Measurements from ENCODE around the gene HTR3E.

HTR3E gene

DNA sequence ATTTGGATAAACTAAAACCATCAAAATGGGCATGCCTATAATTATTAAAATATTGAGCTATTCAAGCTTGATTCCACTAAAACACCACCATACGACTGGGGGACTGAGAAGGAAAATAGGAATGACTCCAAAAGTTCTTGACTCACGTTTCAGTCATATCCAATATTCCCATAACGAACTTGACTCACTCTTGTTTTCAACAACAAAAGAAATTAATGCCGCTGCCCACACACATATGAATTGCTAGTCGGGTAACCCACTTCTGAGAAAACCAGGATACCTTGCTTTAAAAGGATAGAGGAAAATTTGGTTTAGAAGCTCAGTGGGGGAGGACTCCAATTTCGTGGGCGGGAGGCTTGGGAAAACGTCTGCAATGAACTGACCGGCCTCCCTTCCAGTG is 38.8 kb upstream of the HTR3E start:
- no peak overlapping the region for H3K4me2 ChIP-seq (ENCODE audit: low read length)

DNA sequence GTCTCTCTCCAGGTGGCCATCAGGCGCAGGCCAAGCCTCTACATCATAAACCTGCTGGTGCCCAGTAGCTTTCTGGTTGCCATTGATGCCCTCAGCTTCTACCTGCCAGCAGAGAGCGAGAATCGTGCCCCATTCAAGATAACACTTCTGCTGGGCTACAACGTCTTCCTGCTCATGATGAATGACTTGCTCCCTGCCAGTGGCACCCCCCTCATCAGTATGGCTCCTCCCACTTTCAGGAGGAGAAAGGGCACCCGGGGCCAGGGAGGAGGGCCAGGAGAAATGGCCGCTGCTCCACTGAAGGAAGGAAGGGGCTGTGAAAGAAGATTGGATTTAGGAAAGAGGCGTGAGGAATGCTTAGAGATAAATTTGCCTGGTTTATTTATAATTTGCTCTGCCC is 37.4 kb upstream of the HTR3E start:
- H3K4me2 ChIP-seq (ENCODE audit: low read length), result no peak overlapping the region
- H4K20me1 ChIP-seq (ENCODE audit: control insufficient read depth, insufficient read depth, low read depth, low read length), result no peaks in the 10 kb centered on the region
- no peaks in the 10 kb centered on the region for H3K79me2 ChIP-seq (ENCODE audit: control insufficient read depth, low read length)
- no peak overlapping the region for H3K27ac ChIP-seq (ENCODE audit: low read depth, low read length)
- H3K27me3 ChIP-seq (ENCODE audit: control insufficient read depth, low read length), result peaks cover 4% of the 10 kb centered on the region
- TF ChIP-seq, protein P1, sequence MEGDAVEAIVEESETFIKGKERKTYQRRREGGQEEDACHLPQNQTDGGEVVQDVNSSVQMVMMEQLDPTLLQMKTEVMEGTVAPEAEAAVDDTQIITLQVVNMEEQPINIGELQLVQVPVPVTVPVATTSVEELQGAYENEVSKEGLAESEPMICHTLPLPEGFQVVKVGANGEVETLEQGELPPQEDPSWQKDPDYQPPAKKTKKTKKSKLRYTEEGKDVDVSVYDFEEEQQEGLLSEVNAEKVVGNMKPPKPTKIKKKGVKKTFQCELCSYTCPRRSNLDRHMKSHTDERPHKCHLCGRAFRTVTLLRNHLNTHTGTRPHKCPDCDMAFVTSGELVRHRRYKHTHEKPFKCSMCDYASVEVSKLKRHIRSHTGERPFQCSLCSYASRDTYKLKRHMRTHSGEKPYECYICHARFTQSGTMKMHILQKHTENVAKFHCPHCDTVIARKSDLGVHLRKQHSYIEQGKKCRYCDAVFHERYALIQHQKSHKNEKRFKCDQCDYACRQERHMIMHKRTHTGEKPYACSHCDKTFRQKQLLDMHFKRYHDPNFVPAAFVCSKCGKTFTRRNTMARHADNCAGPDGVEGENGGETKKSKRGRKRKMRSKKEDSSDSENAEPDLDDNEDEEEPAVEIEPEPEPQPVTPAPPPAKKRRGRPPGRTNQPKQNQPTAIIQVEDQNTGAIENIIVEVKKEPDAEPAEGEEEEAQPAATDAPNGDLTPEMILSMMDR (IDR thresholded peaks at IDR 0.05; ENCODE audit: low read depth, low read length, poor library complexity, severe bottlenecking), result no peak
- no peak for TF ChIP-seq EZH2phosphoT487 (IDR thresholded peaks at IDR 0.05; ENCODE audit: borderline replicate concordance, low read length)
- no peak overlapping the region for H3K4me3 ChIP-seq (ENCODE audit: low read length)
- H3K36me3 ChIP-seq (ENCODE audit: control insufficient read depth, low read length), result no peaks in the 10 kb centered on the region
- H3F3A ChIP-seq (ENCODE audit: control insufficient read depth, insufficient read depth), result no peaks in the 10 kb centered on the region
- no peaks in the 10 kb centered on the region for H3K9me3 ChIP-seq (ENCODE audit: control insufficient read depth, insufficient read depth, low read length)
- no peaks in the 10 kb centered on the region for H3K4me1 ChIP-seq (ENCODE audit: control insufficient read depth, low read length)
- no peaks in the 10 kb centered on the region for H3K9me2 ChIP-seq (replicated peaks; ENCODE audit: control insufficient read depth, low read length)

More for the DNA sequence above, 38.8 kb upstream of the HTR3E start:
- TF ChIP-seq EZH2phosphoT487 (IDR thresholded peaks at IDR 0.05; ENCODE audit: borderline replicate concordance, low read length), result no peak
- TF ChIP-seq, protein P1 (IDR thresholded peaks at IDR 0.05; ENCODE audit: low read depth, low read length, poor library complexity, severe bottlenecking), result no peak
- H3F3A ChIP-seq (ENCODE audit: control insufficient read depth, insufficient read depth), result no peaks in the 10 kb centered on the region
- H3K27ac ChIP-seq (ENCODE audit: low read depth, low read length), result no peak overlapping the region
- no peaks in the 10 kb centered on the region for H3K36me3 ChIP-seq (ENCODE audit: control insufficient read depth, low read length)
- no peak overlapping the region for H3K4me3 ChIP-seq (ENCODE audit: low read length)
- no peaks in the 10 kb centered on the region for H3K9me3 ChIP-seq (ENCODE audit: control insufficient read depth, insufficient read depth, low read length)
- H4K20me1 ChIP-seq (ENCODE audit: control insufficient read depth, insufficient read depth, low read depth, low read length), result no peaks in the 10 kb centered on the region
- H3K9me2 ChIP-seq (replicated peaks; ENCODE audit: control insufficient read depth, low read length), result no peaks in the 10 kb centered on the region
- no peaks in the 10 kb centered on the region for H3K79me2 ChIP-seq (ENCODE audit: control insufficient read depth, low read length)
- no peaks in the 10 kb centered on the region for H3K27me3 ChIP-seq (ENCODE audit: control insufficient read depth, low read length)
- H3K4me1 ChIP-seq (ENCODE audit: control insufficient read depth, low read length), result no peaks in the 10 kb centered on the region

DNA sequence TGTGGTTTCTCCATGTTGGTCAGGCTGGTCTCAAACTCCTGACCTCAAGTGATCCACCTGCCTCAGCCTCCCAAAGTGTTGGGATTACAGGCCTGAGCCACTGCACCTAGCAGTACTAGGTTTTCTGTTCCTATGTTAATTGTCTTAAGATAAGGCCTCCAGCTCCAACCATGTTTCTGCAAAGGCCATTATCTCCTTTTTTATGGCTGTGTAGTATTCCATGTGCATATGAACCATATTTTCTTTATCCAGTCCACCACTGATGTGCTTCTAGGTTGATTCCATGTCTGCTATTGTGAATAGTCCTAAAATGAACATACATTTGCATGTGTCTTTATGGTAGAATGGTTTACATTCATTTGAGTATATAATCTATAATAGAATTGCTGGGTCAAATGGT is 34.2 kb upstream of the HTR3E start:
- no peaks in the 10 kb centered on the region for H4K20me1 ChIP-seq (ENCODE audit: control insufficient read depth, insufficient read depth, low read depth, low read length)
- no peak overlapping the region for H3K27ac ChIP-seq (ENCODE audit: low read depth, low read length)
- TF ChIP-seq, protein P1 (IDR thresholded peaks at IDR 0.05; ENCODE audit: low read depth, low read length, poor library complexity, severe bottlenecking), result no peak
- TF ChIP-seq EZH2phosphoT487 (IDR thresholded peaks at IDR 0.05; ENCODE audit: borderline replicate concordance, low read length), result no peak
- no peaks in the 10 kb centered on the region for H3K36me3 ChIP-seq (ENCODE audit: control insufficient read depth, low read length)
- no peaks in the 10 kb centered on the region for H3K9me3 ChIP-seq (ENCODE audit: control insufficient read depth, insufficient read depth, low read length)
- peaks cover 4% of the 10 kb centered on the region for H3K27me3 ChIP-seq (ENCODE audit: control insufficient read depth, low read length)
- no peaks in the 10 kb centered on the region for H3F3A ChIP-seq (ENCODE audit: control insufficient read depth, insufficient read depth)
- H3K4me3 ChIP-seq (ENCODE audit: low read length), result no peak overlapping the region
- H3K4me2 ChIP-seq (ENCODE audit: low read length), result no peak overlapping the region
- H3K79me2 ChIP-seq (ENCODE audit: control insufficient read depth, low read length), result no peaks in the 10 kb centered on the region
- no peaks in the 10 kb centered on the region for H3K9me2 ChIP-seq (replicated peaks; ENCODE audit: control insufficient read depth, low read length)
- no peaks in the 10 kb centered on the region for H3K4me1 ChIP-seq (ENCODE audit: control insufficient read depth, low read length)

DNA sequence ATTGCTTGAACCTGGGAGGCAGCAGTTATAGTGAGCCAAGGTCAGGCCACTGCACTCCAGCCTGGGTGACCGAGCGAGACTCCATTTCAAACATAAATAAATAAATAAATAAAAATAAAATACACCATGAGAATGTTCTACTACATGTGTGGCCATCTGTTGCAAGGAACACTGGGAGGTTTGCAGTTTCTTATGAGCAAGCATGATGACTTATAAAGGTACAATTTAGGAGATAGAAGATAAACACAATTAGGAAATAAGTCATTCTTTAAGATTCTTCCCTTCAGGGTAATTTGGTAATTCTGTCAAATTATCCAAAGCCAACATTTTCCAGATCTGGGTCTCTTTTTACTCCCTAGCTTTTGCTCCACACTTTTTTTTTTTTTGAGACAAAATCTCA is 30.7 kb upstream of the HTR3E start:
- TF ChIP-seq, protein P1 (IDR thresholded peaks at IDR 0.05; ENCODE audit: low read depth, low read length, poor library complexity, severe bottlenecking), result no peak
- TF ChIP-seq EZH2phosphoT487 (IDR thresholded peaks at IDR 0.05; ENCODE audit: borderline replicate concordance, low read length), result no peak
- Histone ChIP-seq H3K36me3 (ENCODE audit: control insufficient read depth, low read length) (no peaks in the 10 kb centered on the region), H3K4me2 (ENCODE audit: low read length) (no peak overlapping the region), H3K9me2 (replicated peaks; ENCODE audit: control insufficient read depth, low read length) (no peaks in the 10 kb centered on the region), H3K4me1 (ENCODE audit: control insufficient read depth, low read length) (no peaks in the 10 kb centered on the region), H3F3A (ENCODE audit: control insufficient read depth, insufficient read depth) (no peaks in the 10 kb centered on the region), H4K20me1 (ENCODE audit: control insufficient read depth, insufficient read depth, low read depth, low read length) (no peaks in the 10 kb centered on the region), H3K27me3 (ENCODE audit: control insufficient read depth, low read length) (peaks cover 4% of the 10 kb centered on the region), H3K79me2 (ENCODE audit: control insufficient read depth, low read length) (no peaks in the 10 kb centered on the region), H3K9me3 (ENCODE audit: control insufficient read depth, insufficient read depth, low read length) (no peaks in the 10 kb centered on the region; the same call in 1 of the 2 replicates), H3K4me3 (ENCODE audit: low read length) (no peak overlapping the region), H3K27ac (ENCODE audit: low read depth, low read length) (no peak overlapping the region)

Data from DOHH2 (cell line).